IPS DF 19.7 (cell line): Measurements from ENCODE around the gene AKT3.
"Not testable (repeated sequence)": the region's sequence is repeated elsewhere in the genome, so short reads cannot be mapped to it uniquely, and the experiment has no call there.

ENCODE experiments used
- DNase-seq: peaks from one replicate; pipeline ENCODE4 v3.0.0-alpha.2; 2013; ENCODE audit warnings: low read depth, low spot score

AKT3 gene

DNA sequence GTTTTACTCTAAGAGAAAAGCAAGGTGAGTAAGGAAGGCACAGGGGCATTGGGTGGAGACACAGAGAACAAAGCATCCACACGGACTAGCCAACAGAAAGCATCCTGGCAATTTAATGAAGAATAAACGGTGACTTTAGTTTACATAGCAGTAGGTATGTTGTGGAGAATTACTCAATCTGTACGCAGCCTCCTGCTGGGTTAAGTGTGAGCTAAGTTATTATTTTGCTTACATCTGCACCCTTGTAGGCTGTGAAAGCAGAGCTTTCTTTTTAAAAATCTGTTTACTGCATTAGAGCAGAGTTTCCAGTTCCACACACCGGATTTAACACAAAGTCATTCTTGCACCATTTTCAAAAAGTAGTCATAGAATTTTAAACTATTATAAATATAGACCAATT, 144.5 kb downstream of the AKT3 start:
- no peak for DNase-seq

DNA sequence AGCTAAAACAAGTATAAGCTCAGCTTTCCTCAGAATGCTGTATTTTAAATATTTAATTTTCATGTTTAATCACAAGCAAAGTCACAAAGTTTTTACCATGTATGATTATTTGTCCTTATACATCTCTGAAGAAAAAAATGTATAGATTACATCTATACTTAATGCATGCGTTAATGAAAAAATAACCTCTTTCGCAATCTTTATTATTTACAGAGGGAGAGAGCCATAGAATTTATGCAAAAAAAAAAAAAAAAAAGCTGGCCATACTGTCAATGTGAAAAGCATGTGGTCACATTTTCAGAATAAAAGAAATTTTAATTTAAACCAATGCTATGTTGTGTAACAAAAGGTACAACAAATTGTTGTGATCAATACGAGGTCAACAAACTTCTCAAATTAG, 148.2 kb downstream of the AKT3 start:
- no peak for DNase-seq

DNA sequence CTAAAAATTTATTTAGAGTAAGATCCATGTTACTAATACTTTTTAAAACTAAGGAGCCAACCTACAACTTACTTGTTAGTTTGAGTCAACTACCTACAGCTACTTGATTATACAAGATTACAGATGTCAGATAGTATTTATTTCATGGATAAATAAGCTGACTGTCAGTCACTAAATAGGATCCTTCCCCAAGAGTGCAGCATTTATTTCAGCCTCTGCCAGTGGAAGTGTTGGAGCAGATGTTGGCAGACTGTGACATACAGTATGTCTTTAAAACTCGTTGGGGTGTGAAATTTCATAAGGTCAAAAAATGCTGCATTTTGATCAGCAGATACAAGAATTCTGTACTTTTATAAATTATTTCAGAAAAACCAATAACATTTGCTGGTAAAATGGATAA, 156.2 kb downstream of the AKT3 start:
- DNase-seq: no peak

DNA sequence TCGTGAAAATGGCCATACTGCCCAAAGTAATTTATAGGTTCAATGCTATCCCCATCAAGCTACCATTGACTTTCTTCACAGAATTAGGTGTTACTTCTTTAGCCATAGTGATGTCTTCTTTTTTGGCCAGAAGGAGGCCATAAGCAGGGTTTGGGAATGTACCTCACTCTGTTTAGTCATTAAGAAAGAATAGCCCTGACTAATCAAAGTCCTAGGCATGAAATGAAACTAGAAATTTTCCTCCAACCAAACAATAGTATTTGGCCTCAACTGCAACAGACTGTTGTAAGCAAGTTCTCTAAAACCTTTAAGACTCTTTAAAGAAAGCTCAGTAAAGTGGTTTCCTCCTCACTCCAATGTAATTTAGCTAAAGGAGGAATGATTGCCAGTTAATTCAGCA, 163.9 kb downstream of the AKT3 start:
- no peak for DNase-seq

DNA sequence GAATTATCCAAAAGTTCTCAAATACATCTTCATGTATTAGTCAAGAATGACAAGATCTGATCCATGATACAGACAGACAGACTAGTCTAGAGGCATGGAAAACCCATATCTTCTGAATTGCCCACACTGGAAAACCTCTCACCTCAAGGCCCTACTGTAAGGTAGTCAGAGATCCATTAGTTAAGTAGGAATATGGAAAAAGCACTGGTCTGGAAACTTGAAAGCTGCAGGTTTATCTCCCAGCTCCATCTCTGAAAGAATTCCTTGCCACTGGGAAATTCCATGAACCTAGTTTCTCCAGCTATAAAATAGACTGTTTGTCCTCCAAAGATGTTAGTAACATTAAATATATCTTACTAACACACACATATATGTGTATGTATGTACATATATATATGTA, 169.2 kb downstream of the AKT3 start:
- no peak for DNase-seq

DNA sequence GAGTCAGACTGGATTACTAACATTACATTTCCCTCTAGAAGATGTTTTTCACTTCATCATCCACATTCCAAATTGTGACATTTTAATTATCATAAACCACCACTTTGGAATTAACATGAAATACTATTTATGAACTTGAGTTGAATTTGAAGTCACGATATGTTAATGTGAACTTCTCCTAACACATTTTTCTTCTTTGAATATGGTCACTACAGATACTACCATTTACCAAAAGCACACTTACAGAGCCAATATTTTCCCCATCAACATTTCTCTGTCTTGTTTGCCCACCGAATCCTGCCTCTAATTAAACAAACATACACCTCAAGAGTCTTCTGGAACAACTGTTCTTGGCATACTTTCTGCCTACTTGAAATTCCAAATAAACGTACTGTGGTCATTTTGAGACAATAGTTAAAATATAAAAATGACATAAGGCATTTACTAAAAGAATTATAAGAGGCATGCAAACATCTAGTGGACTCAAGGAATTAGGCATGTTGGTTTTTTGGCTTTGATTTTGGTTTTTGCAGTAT, 177.4 kb downstream of the AKT3 start:
- no peak for DNase-seq

DNA sequence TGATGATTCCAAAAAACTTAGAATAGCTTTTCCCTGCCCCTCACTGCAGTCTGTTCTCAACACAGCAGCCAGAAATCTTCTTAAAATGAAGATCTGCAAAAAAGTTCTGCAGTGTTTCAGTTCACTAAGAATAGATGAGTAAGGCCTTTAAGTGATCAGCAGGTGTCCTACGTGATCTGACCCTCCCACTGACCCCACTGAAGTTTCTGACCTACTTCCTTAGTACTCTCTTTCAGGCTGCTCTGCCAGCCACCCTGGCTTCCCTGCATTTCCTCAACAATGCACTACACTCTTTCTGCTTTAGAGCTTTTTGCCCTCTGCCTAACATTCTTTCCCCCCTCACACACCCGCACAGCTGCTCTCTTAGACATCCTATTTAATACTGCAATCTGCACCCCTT, 182.5 kb downstream of the AKT3 start:
- DNase-seq: peak; percentile 20

DNA sequence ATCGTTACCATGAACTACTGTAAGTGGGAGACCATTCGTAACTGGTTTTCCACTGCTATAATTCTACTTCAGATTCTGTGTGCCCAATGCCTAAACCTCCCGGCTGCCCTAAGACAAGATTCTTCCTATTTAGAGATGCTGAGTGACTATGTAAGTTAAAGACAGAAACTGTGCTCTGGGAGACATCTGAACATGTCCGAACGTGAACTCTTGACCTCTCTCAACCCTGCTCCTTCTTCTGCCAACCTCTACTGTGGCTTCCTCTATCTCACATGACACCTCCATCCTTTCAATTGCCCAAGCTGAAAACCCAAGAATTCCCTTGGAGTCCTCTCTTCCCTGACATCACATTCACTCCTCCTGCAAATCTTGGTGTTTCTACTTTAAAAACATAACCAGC, 182.9 kb downstream of the AKT3 start:
- no peak for DNase-seq

DNA sequence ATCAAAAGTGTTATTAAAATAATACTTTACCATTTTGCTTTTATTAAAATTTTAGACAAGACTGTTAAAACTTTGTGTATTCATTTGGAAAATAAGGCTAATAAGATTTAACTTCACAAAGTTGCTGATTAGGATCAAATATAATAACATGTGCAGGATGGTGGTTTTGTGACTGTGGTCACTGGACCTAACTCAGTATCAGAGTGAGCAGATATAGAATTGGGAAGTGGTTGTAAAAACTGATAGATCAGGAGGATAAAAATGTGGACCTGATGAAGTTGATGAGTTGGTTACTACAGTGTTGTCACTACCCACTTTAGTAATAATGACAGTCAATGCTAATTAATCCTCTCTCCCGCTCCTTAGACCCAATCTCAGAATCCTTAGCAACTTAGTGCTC, 186.4 kb downstream of the AKT3 start:
- no peak for DNase-seq

DNA sequence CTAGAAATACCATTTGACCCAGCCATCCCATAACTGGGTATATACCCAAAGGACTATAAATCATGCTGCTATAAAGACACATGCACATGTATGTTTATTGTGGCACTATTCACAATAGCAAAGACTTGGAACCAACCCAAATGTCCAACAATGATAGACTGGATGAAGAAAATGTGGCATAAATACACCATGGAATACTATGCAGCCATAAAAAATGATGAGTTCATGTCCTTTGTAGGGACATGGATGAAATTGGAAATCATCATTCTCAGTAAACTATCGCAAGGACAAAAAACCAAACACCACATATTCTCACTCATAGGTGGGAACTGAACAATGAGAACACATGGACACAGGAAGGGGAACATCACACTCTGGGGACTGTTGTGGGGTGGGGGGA, 187.9 kb downstream of the AKT3 start:
- not testable (repeated sequence) for DNase-seq

DNA sequence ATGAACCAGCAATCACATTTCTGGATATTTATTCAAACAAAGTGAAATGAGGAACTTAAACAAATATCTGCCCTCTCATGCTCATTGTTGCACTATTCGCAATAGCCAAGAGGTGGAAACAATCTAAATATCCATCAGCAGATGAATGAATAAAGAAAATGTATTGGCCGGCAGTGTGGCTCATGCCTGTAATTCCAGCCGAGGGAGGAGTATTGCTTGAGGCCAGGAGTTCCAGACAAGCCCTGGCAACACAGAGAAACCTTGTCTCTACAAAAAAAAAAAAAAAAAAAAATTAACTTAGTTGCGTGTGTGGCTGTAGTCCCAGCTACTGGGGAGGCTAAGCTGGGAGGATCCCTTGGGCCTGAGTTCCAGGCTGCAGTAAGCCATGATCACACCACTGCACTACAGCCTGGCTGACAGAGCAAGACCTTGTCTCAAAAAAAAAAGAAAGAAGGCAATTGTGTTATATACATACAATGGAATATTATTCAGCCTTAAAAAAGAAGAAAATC, 191.4 kb downstream of the AKT3 start:
- no peak for DNase-seq

DNA sequence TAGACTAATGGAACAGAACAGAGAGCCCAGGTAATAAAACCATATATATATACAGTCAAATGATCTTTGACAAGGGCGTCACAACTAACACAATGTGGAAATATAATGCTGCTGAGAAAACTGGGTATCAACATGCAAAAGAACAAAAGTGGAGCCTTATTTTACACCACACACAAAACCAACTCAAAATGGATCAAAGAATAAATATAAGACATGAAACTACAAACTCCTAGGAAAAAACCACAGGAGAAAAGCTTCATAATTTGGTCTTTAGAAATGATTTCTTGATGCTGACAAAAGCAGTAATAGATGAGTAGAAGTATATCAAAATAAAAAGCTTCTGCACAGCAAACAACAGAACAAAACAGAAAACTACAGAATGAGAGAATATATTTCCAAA, 192.2 kb downstream of the AKT3 start:
- DNase-seq: no peak

DNA sequence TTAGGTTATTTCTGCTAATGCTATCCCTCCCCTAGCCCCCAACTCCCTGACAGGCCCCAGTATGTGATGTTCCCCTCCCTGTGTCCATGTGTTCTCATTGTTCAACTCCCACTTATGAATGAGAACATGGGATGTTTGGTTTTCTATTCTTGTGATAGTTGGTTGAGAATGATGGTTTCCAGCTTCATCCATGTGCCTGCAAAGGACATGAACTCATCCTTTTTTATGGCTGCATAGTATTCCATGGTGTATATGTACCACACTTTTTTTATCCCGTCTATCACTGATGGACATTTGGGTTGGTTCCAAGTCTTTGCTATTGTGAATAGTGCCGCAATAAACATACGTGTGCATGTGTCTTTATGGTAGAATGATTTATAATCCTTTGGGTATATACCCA, 200.5 kb downstream of the AKT3 start:
- not testable (repeated sequence) for DNase-seq

DNA sequence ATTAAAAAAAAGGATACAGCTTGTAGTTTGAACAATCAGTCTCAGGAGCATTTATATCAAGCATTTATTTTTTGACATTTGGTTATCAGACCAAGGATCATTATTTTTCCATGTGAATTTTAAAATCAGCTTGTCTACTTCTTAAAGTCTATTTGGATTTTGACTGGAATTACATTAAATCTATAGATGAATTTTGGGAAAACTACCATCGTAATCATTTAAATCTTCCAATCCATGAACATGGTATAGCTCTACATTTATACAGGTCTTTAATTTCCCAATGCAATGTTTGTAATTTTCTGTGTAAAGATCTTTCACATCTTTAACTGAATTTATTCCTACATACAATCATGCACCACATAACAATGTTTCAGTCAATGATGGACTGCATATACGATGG, 203.2 kb downstream of the AKT3 start:
- no peak for DNase-seq

DNA sequence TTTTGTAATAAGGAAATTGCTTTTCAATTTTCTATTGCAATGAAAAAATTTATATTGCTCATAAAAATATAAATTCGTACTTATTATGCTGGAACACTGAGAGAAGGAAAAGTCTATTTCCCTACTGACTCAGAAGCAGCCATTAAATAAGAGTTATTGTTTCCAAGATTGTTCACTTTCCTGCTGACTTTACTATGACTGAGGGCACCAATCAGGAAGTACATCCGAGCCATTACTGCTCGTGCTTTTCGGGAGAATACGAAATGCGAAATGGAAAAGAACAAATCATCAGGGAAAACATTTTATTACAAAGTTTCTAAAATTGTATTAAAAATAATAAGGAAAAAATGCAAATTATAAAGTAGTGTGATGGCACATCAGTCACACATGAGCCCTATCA, 204.8 kb downstream of the AKT3 start:
- no peak for DNase-seq

DNA sequence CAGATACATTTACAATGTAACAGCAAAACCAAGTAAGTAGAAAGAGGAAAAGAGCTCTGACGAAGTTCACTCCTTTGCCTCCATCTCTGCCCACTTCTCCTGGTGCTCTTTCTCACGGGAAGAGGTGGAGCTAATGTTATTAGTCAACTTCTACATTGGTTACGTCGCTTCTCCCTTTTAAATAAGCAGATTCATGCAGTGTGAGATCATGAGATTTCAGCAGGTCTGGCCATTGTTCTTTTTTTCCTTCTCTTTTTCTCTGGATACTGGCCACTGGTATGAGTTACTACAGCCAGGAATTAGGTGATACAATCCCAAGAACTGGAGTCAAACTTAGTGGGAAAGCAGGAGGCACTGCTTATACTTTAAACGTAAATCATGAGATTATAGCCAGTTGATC, 207.1 kb downstream of the AKT3 start:
- no peak for DNase-seq

DNA sequence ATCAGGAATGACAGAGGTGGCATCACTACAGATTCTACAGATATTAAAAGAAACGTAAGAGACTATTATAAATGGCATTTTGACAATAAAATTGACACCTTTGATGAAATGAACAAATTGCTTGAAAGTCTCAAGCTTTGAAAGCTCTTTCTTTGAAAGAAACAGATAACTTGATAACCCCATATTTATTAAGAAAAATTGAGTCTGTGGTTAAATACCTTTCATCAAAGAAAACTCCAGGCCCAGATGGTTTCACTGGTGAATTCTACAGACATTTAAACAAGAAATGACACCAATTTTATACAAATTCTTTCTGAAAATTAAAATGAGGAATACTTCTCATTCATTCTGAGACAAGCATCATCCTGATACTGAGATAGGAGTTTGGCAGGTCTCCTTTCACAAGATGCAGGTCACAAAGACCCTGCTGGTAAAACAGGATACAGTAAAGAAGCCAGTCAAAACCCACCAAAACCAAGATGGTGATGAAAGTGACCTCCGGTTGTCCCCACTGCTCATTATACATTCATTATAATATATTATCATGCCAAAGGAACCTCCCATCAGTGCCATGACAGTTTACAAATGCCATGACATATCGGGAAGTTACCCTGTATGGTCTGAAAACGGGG, 210.9 kb downstream of the AKT3 start:
- no peak for DNase-seq

DNA sequence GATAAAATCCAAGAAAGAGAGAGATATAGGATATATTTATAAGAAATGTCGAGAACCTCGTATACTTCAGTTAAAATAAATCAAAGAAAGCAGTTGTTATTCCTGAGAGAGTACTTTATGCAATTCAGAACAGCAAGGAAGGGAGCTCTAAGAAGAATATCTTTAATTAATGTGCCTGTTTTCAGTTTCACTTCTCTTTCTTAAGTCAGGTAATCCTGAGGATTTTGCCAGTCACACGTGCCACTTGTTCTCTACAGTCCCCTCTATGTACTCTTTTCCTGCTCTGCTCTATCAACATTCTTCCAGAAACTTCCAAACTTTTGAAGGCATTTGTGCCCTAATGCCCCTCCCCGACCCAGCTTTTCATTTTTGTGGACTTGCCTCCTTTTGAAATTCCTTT, 211.9 kb downstream of the AKT3 start:
- no peak for DNase-seq

DNA sequence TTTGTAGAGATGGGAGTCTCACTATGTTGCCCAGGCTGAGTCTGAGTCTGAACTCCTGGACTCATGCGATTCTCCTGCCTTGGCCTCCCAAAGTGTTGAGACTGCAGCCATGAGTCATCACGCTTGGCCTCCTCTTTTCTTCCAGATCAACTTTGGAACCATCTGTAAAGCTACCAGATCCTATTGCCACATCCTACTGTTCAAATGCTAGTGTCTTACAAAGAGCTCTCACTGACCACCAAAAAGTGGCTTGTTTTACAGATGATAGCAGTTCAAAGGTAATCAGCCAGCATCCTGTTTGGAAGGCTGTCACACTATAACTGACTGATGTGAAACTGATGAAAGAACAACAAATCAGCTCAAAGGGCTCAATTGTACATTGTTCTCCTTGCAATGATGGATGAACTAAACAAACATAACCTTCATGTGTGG, 221.6 kb downstream of the AKT3 start:
- no peak for DNase-seq

DNA sequence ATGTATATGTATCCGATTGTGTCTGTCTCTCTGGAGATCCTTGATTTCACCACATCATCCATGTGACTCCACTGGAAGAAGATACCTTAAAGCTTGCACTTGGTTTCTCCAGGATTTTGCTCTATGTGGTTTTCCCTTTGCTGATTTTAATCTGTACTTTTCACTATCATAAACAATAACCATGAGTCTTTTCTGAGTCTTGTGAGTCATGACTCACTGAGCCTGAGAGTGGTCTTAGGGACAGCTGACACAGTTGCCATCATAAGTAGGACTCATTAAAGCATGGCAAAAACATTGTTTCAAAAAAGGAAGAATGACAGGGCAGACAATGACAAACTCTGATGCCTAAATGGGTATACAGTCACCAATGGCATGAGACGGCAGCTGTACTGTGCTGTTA, 226.2 kb downstream of the AKT3 start:
- no peak for DNase-seq

DNA sequence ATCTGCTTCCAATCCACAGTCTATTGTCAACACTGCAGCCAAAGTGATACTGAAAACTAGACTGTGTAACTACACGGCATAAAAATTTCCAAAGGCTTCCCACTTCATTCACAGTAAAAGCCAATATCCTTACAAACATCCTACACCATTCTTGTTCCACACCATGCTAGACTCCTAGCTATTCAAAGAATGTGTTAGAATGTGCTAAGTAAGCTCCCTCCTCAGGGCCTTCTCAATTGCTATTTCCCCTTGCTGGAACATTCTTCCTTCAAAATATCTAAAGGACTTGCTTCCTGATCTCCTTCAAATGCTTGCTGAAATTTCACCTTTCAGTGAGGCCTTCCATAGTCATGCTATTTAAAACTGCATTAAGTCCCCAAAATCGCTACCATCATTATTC, 228.1 kb downstream of the AKT3 start:
- DNase-seq: peak; percentile 30

DNA sequence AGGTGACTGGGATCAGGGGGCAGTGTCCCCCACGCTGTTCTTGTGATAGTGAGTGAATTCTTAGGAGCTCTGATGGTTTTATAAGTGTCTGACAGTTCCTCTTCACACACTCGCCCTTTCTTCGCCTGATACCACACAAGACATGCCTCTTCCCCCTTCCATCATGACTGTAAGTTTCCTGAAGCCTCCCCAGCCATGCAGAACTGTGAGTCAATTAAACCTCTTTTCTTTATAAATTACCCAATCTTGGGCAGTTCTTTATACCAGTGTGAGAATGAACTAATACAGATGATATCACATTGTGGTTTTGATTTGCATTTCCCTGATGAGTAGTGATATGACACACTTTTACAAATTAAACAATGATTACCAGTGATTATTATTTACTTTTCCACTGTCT, 229.9 kb downstream of the AKT3 start:
- no peak for DNase-seq

DNA sequence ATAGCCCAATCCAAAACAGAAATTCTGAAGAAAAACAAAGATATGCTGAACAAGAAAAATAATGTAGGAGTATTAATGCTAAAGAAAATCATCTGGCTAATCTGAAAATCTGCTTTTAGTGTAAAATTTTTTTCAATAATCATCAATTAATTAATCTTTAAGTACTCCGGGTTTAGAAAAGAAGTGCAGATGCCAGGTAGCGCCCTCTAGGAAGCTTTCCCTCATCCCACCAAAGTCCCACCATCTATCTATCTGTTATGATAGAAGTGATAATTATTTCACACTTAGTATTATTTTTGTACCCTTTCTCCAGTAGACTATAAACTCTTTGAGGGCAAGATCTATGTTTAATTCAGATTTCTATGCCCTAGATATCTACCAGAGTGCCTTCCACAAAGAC, 240.3 kb downstream of the AKT3 start:
- no peak for DNase-seq

DNA sequence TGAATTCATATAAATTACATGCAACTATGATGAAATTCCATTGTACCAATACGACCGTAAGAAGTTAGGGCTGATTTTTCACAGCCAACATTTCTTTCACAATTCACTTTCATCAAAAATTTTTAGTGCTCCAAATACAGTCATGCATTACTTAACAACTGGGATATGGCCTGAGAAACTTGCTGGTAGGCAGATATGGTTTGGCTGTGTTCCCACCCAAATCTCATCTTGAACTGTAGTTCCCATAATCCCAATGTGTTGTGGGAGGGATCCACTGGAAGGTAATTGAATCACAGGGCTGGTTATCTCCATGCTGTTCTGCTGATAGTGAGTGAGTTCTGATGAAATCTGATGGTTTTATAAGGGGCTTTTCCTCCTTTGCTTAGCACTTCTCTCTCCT, 244.4 kb downstream of the AKT3 start:
- DNase-seq: no peak
